ENCODE results near the gene LIX1L.
"Not testable (repeated sequence)": the region's sequence is repeated elsewhere in the genome, so short reads cannot be mapped to it uniquely, and the experiment has no call there.

- not testable (repeated sequence) for TF ChIP-seq EZH2 (IDR thresholded peaks at IDR 0.05; ENCODE audit: low read length, missing control alignments); CTCF (conservative IDR thresholded peaks at IDR 0.05 in 1 of 2, IDR thresholded peaks at IDR 0.05 in 1 of 2; ENCODE audit: low read depth in 1 of 2, low read length in 2 of 2)
Measured at GRCh38 chr1:145920297-145920696, 37.5 kb downstream of the LIX1L start.
